IMR-90 (cell line): ENCODE results near the gene MGRN1.

Experiments
- BHLHE40 ChIP-seq: fragments of 150-350 bp; IDR thresholded peaks from 2 replicates; pipeline ENCODE4 v1.6.1; 2016; ENCODE audit warnings: mild to moderate bottlenecking, low read depth, low read length
- CEBPB ChIP-seq: IDR thresholded peaks from 2 replicates; pipeline ENCODE4 v1.6.1; 2012; ENCODE audit warnings: low read depth, low read length, improper control_type of control experiment
- CHD1 ChIP-seq: IDR thresholded peaks from 2 replicates; pipeline ENCODE4 v1.6.1; 2012; ENCODE audit warnings: low read depth, low read length, improper control_type of control experiment
- CTCF ChIP-seq: conservative IDR thresholded peaks from 2 replicates; pipeline ENCODE4 v1.5.1; 2012; ENCODE audit warnings: mild to moderate bottlenecking, low read depth, low read length, improper control_type of control experiment
- ELK1 ChIP-seq: fragments of 150-350 bp; IDR thresholded peaks from 2 replicates; pipeline ENCODE4 v1.6.1; 2016; ENCODE audit warnings: low read depth, mild to moderate bottlenecking, low read length, moderate library complexity, borderline replicate concordance
- MAZ ChIP-seq: IDR thresholded peaks from 2 replicates; pipeline ENCODE4 v1.6.1; 2012; ENCODE audit warnings: low read depth, mild to moderate bottlenecking, low read length, improper control_type of control experiment, moderate library complexity, borderline replicate concordance
- MXI1 ChIP-seq: IDR thresholded peaks from 2 replicates; pipeline ENCODE4 v1.6.1; 2012; ENCODE audit warnings: low read depth, mild to moderate bottlenecking, low read length, moderate library complexity, borderline replicate concordance
- NFE2L2 ChIP-seq: fragments of 150-350 bp; IDR thresholded peaks from 2 replicates; pipeline ENCODE4 v1.6.1; 2016; ENCODE audit warnings: low read depth, mild to moderate bottlenecking, low read length
- POLR2A ChIP-seq: IDR thresholded peaks from 2 replicates; pipeline ENCODE4 v1.6.1; 2012; ENCODE audit warnings: mild to moderate bottlenecking, low read depth, low read length
- RAD21 ChIP-seq: IDR thresholded peaks from 2 replicates; pipeline ENCODE4 v1.6.1; 2012; ENCODE audit warnings: low read length, improper control_type of control experiment
- RCOR1 ChIP-seq: IDR thresholded peaks from 2 replicates; pipeline ENCODE4 v1.6.1; 2012; ENCODE audit warnings: mild to moderate bottlenecking, low read length, improper control_type of control experiment; ENCODE audit not compliant: insufficient replicate concordance
- RFX5 ChIP-seq: IDR thresholded peaks from 2 replicates; pipeline ENCODE4 v1.8.0; 2012; ENCODE audit warnings: low read depth, mild to moderate bottlenecking, low read length, moderate library complexity
- SMC3 ChIP-seq: fragments of 150-350 bp; IDR thresholded peaks from 2 replicates; pipeline ENCODE4 v1.6.1; 2016; ENCODE audit warnings: low read depth, mild to moderate bottlenecking, antibody characterized with exemption, low read length, moderate library complexity

- TF ChIP-seq CTCF (no peak), RAD21 (no peak), MXI1 (no peak), RFX5 (no peak), BHLHE40 (no peak), POLR2A (no peak), CHD1 (no peak), ELK1 (no peak), NFE2L2 (no peak), RCOR1 (no peak), CEBPB (no peak), MAZ (no peak), SMC3 (no peak)
Measured at GRCh38 chr16:4591706-4592470, 32.7 kb upstream of the MGRN1 start.
